Activated naive CD8-positive, alpha-beta T cell treated with anti-CD3 and anti-CD28 coated beads, Interleukin-2, amount 50 U/mL, for 24 hours (primary cell): ENCODE results near the gene FRK.
"Not testable (repeated sequence)": the region's sequence is repeated elsewhere in the genome, so short reads cannot be mapped to it uniquely, and the experiment has no call there.

Experiments
- ATAC-seq: fragments of 150-1000 bp; cut with Tn5 transposase; one replicate; pipeline ENCODE4 v1.10.0; 2021
- DNase-seq: peaks from one replicate; pipeline ENCODE4 v3.0.0; 2021
- H3K27ac Mint-ChIP-seq: one replicate; pipeline ENCODE4 v1.8.0; 2021; ENCODE audit warnings: mild to moderate bottlenecking, mixed read lengths
- H3K27me3 Mint-ChIP-seq: one replicate; pipeline ENCODE4 v1.8.0; 2021; ENCODE audit warnings: mixed read lengths
- H3K36me3 Mint-ChIP-seq: one replicate; pipeline ENCODE4 v1.8.0; 2021; ENCODE audit warnings: low read depth, mixed read lengths
- H3K4me1 Mint-ChIP-seq: one replicate; pipeline ENCODE4 v1.8.0; 2021; ENCODE audit warnings: mixed read lengths
- H3K4me3 Mint-ChIP-seq: one replicate; pipeline ENCODE4 v1.8.0; 2021; ENCODE audit warnings: mild to moderate bottlenecking, moderate library complexity, mixed read lengths
- H3K9me3 Mint-ChIP-seq: one replicate; pipeline ENCODE4 v1.8.0; 2021; ENCODE audit warnings: mixed read lengths

Gene FRK

DNA sequence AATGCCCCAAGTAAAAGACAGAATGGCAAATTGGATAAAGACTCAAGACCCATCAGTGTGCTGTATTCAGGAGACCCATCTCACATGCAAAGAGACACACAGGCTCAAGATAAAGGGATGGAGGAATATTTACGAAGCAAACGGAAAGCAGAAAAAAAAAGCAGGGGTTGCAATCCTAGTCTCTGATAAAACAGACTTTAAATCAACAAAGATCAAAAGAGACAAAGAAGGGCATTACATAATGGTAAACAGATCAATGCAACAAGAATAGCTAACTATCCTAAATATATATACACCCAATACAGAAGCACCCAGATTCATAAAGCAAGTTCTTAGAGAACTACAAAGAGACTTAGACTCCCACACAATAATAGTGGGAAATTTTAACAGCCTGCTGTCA is 123.2 kb downstream of the FRK start:
- not testable (repeated sequence) for H3K36me3 Mint-ChIP-seq, DNase-seq, H3K4me1 Mint-ChIP-seq, H3K27ac Mint-ChIP-seq, H3K4me3 Mint-ChIP-seq, H3K27me3 Mint-ChIP-seq, H3K9me3 Mint-ChIP-seq, ATAC-seq

DNA sequence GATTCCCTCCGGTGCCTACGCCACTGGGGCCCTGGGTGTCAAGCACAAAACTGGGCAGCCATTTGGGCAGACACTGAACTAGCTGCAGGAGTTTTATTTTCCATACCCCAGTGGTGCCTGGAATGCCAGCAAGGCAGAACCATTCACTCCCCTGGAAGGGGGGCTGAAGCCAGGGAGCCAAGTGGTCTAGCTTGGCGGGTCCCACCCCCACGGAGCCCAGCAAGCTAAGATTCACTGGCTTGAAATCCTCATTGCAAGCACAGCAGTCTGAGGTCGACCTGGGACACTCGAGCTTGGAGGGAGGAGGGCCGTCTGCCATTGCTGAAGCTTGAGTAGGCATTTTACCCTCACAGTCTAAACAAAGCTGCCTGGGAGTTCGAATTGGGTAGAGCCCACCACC is 125.3 kb downstream of the FRK start:
- H3K4me3 Mint-ChIP-seq: no peak overlapping the region
- no peaks in the 10 kb centered on the region for H3K36me3 Mint-ChIP-seq
- ATAC-seq (no peak), DNase-seq (no peak)
- H3K27ac Mint-ChIP-seq: no peak overlapping the region
- H3K27me3 Mint-ChIP-seq: no peaks in the 10 kb centered on the region
- H3K4me1 Mint-ChIP-seq: no peaks in the 10 kb centered on the region
- peaks cover 5% of the 10 kb centered on the region for H3K9me3 Mint-ChIP-seq

DNA sequence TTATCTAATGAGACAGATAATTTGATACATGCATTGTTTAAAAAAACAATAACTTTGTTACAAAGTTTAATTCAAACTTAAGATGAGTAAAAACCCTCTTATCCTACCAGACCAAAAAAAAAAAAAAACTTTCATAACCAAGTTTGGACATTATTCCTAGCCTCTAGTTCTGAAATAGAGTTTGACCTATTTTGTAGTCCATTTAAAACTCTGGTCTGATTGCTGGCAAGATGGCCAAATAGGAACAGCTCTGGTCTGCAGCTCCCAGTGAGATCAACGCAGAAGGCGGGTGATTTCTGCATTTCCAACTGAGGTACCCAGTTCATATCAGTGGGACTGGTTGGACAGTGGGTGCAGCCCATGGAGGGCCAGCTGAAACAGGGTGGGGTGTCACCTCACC is 125.9 kb downstream of the FRK start:
- peaks cover 4% of the 10 kb centered on the region for H3K9me3 Mint-ChIP-seq
- H3K4me3 Mint-ChIP-seq: no peak overlapping the region
- DNase-seq (no peak), ATAC-seq (no peak)
- H3K27ac Mint-ChIP-seq: no peak overlapping the region
- H3K4me1 Mint-ChIP-seq: no peaks in the 10 kb centered on the region
- no peaks in the 10 kb centered on the region for H3K27me3 Mint-ChIP-seq
- no peaks in the 10 kb centered on the region for H3K36me3 Mint-ChIP-seq

DNA sequence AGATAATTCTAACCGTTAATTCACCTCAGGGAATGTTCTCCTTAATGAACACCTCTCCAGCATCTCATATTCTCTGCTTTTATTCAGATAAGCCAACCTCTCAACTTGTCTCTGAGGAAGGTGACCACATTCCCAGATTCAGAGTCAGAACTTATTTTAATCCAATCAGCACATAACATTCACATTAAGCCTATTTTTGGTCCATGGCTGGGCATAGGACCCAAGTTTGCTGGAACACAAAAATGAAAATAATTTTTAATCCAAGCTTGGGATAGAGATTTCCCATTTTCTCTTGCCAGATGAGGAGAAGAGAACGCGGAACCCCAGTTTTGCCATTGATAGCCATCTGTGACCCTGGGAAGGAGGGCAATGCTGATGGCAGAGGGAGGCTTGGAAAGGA is 126.5 kb downstream of the FRK start:
- H3K36me3 Mint-ChIP-seq: no peaks in the 10 kb centered on the region
- H3K27me3 Mint-ChIP-seq: no peaks in the 10 kb centered on the region

GRCh38 chr6:115932481-115932880 is 128.2 kb downstream of the FRK start:
- Mint-ChIP-seq H3K9me3 (no peaks in the 10 kb centered on the region), H3K27ac (no peak overlapping the region), H3K4me3 (no peak overlapping the region), H3K4me1 (no peaks in the 10 kb centered on the region), H3K36me3 (no peaks in the 10 kb centered on the region), H3K27me3 (no peaks in the 10 kb centered on the region)
- ATAC-seq (no peak), DNase-seq (no peak)

More for the DNA sequence above, 126.5 kb downstream of the FRK start:
- H3K9me3 Mint-ChIP-seq: no peaks in the 10 kb centered on the region
- H3K4me1 Mint-ChIP-seq: no peaks in the 10 kb centered on the region
- no peak overlapping the region for H3K27ac Mint-ChIP-seq
- H3K4me3 Mint-ChIP-seq: no peak overlapping the region
- no peak for ATAC-seq
- DNase-seq: no peak

- not testable (repeated sequence) for ATAC-seq, H3K27ac Mint-ChIP-seq, DNase-seq, H3K9me3 Mint-ChIP-seq, H3K4me1 Mint-ChIP-seq, H3K4me3 Mint-ChIP-seq, H3K36me3 Mint-ChIP-seq, H3K27me3 Mint-ChIP-seq
These were observed 132.7 kb downstream of the FRK start for GRCh38 chr6:115928000-115928399.

DNA sequence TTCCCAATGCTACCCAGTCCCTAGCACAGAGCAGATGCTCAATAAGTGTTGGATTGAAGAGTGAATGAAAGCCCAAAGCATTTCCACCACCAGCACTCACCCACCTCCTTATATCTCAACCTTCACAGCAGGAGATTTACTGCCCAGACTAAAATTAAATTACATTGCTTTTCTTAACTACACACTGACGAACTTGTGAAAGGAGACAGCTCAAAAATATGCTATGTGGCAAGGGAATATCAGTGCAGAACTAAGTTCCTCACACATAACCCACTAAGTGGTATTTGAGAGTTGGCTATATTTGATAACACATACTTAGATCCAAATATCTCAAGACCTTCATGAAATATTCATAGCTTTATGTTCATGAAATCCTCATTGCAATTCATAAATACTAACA is 137.7 kb downstream of the FRK start:
- H3K27me3 Mint-ChIP-seq: no peaks in the 10 kb centered on the region
- H3K9me3 Mint-ChIP-seq: no peaks in the 10 kb centered on the region
- ATAC-seq (no peak), DNase-seq (no peak)
- no peak overlapping the region for H3K4me3 Mint-ChIP-seq
- no peaks in the 10 kb centered on the region for H3K36me3 Mint-ChIP-seq
- H3K4me1 Mint-ChIP-seq: no peaks in the 10 kb centered on the region
- H3K27ac Mint-ChIP-seq: no peak overlapping the region

DNA sequence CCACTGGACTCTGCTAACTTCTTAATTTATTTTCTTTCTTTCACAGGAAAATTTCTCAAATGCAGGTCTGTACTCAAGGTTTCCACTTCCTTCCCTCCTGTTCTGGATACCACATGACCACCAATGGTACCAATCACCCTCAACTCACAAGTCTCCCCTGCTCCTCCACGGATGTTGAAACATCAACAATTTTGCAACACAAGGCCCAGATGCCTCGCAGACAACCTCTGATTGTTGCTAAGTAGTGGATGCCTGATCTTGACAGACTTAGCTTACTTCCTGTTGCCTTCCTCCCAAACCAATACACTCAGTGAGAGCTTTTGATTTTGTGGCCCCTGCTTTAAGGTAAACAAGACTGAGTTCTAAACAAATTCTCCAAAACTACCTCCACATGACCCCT is 146.6 kb downstream of the FRK start:
- ATAC-seq (no peak), DNase-seq (no peak)
- no peak overlapping the region for H3K27ac Mint-ChIP-seq
- H3K4me3 Mint-ChIP-seq: no peak overlapping the region
- no peaks in the 10 kb centered on the region for H3K4me1 Mint-ChIP-seq
- H3K27me3 Mint-ChIP-seq: peaks cover 1% of the 10 kb centered on the region
- H3K36me3 Mint-ChIP-seq: no peaks in the 10 kb centered on the region
- H3K9me3 Mint-ChIP-seq: no peaks in the 10 kb centered on the region

DNA sequence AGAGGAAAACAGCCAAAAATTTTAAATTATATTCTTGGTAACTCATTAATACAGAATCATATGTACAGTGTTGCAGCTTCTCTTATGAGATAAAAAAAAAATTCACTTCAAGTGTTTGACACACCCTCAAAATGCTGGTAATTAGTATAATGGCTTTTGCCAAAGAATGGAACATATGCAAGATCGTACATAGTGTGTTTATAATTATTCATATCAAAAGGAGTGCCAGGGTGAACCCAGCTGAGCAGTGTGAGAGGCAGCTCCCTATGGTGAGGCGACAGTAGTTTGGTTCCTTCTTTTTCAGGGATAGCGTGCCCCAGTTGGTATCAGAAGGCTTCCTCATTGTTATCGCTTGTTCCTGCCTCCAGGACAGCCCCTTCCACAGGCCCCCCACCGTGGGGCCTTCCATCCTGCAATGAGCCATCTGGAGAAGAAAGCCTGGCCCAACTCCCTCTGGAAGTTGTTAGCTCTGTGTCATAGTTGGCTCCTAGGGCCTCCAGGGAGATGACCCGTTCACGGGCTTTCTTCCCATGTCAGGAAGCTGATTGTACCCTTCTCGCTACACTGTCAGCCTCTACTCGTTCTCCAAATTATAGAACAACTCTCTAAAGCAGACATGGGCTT is 150.7 kb downstream of the FRK start:
- Mint-ChIP-seq H3K9me3 (no peaks in the 10 kb centered on the region), H3K4me3 (no peak overlapping the region), H3K36me3 (no peaks in the 10 kb centered on the region), H3K27ac (no peak overlapping the region), H3K27me3 (peaks cover 1% of the 10 kb centered on the region), H3K4me1 (no peaks in the 10 kb centered on the region)
- DNase-seq: no peak
- ATAC-seq: no peak

GRCh38 chr6:115908906-115909559 is 151.7 kb downstream of the FRK start:
- Mint-ChIP-seq H3K27me3 (peaks cover 1% of the 10 kb centered on the region), H3K36me3 (no peaks in the 10 kb centered on the region), H3K27ac (no peak overlapping the region), H3K4me3 (no peak overlapping the region), H3K9me3 (no peaks in the 10 kb centered on the region), H3K4me1 (no peaks in the 10 kb centered on the region)
- DNase-seq (no peak), ATAC-seq (no peak)

GRCh38 chr6:115905471-115905870 is 155.2 kb downstream of the FRK start:
- Mint-ChIP-seq H3K36me3 (no peaks in the 10 kb centered on the region), H3K27me3 (peaks cover 7% of the 10 kb centered on the region), H3K4me1 (no peaks in the 10 kb centered on the region), H3K27ac (no peak overlapping the region), H3K4me3 (no peak overlapping the region), H3K9me3 (no peaks in the 10 kb centered on the region)
- ATAC-seq: no peak
- no peak for DNase-seq

DNA sequence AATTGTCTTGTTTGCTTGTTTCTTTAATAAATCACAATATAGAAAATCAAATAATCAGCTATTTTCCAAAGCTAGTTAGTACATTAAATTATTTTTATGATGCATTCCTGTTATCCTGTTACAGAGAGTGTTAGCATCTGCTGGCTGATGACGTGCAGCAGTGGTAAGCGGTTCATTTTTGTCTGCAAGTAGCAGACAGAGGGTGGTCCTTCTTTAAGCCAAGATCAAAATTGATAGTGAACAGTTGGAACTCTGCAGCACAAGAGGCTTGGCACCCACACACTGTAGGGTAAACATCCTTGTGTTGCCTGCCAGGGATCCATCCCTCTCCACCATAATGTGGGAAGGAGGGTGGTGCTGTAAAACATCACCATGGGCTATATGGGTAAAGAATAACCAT is 158.3 kb downstream of the FRK start:
- H3K27ac Mint-ChIP-seq: no peak overlapping the region
- no peak for ATAC-seq
- peaks cover 5% of the 10 kb centered on the region for H3K27me3 Mint-ChIP-seq
- no peaks in the 10 kb centered on the region for H3K36me3 Mint-ChIP-seq
- H3K4me1 Mint-ChIP-seq: no peaks in the 10 kb centered on the region
- DNase-seq: no peak
- no peak overlapping the region for H3K4me3 Mint-ChIP-seq
- no peaks in the 10 kb centered on the region for H3K9me3 Mint-ChIP-seq

DNA sequence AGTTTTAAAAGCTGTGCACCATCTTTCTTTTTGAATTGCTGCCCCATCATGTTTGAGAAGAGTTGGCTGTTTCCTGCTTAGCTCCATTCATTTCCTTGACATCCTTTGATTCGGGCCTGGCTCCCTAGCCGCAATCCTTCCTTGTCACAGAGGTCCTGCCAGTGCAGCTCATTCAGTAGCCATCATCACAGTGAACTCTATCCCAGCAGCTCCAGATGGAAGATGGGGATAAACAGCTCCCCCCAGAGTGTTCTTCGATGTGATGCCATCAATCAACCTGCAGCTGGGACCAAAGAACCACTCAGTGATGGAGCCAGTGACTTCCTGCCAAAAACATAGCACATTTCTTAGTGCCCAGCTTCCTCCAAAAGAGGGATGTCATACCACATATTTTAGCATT is 158.8 kb downstream of the FRK start:
- H3K9me3 Mint-ChIP-seq: no peaks in the 10 kb centered on the region
- DNase-seq (no peak), ATAC-seq (no peak)
- H3K4me1 Mint-ChIP-seq: no peaks in the 10 kb centered on the region
- no peak overlapping the region for H3K27ac Mint-ChIP-seq
- H3K36me3 Mint-ChIP-seq: no peaks in the 10 kb centered on the region
- H3K4me3 Mint-ChIP-seq: no peak overlapping the region
- peaks cover 5% of the 10 kb centered on the region for H3K27me3 Mint-ChIP-seq

- Mint-ChIP-seq H3K36me3 (no peaks in the 10 kb centered on the region), H3K27ac (no peak overlapping the region), H3K9me3 (no peaks in the 10 kb centered on the region), H3K27me3 (peaks cover 5% of the 10 kb centered on the region), H3K4me1 (no peaks in the 10 kb centered on the region), H3K4me3 (no peak overlapping the region)
- ATAC-seq (no peak), DNase-seq (no peak)
These were observed 160.9 kb downstream of the FRK start for GRCh38 chr6:115899730-115900282.

DNA sequence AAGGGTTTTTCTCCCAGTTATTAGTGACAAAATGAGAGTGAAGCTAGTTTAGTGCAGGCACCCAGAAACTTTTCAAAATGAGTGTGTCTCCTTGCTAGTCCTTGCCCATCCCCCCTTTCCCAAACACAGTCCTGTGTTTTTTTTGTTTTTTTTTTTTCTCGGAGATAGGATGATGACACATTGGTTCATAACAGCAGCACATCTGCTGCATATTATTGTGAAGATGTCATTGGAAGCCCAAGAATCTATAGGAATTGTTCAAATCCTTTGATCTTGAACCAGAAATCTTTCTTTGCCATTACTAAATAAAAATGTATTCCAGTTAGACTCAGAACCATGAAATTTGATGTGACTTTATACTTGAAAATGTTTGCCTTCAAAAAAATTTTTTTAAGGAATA is 162.4 kb downstream of the FRK start:
- H3K27ac Mint-ChIP-seq: no peak overlapping the region
- ATAC-seq (no peak), DNase-seq (no peak)
- H3K27me3 Mint-ChIP-seq: peaks cover 5% of the 10 kb centered on the region
- no peaks in the 10 kb centered on the region for H3K36me3 Mint-ChIP-seq
- H3K4me3 Mint-ChIP-seq: no peak overlapping the region
- H3K4me1 Mint-ChIP-seq: no peaks in the 10 kb centered on the region
- no peaks in the 10 kb centered on the region for H3K9me3 Mint-ChIP-seq
